HG02610 (cell line): Measurements from ENCODE around the gene SSR4.
"Not testable (repeated sequence)": the region's sequence is repeated elsewhere in the genome, so short reads cannot be mapped to it uniquely, and the experiment has no call there.

Experiments used
- ATAC-seq: cut with Tn5 transposase; IDR thresholded peaks from one replicate; pipeline ENCODE4 v1.9.1; 2021; ENCODE audit warnings: mild to moderate bottlenecking, moderate library complexity; ENCODE audit not compliant: unreplicated experiment

SSR4 gene

GRCh38 chrX:153794018-153794896 lies at the start of gene SSR4, which contains the start of gene IDH3G:
SSR4 (plus strand) TSS chrX:153794668; CDS start chrX:153794688, 20 bp downstream.
IDH3G (minus strand) TSS chrX:153794375; CDS start chrX:153794326, 49 bp downstream.
- ATAC-seq, result peak; percentile 94

GRCh38 chrX:153745067-153745433 lies 49.4 kb upstream of the SSR4 start:
- ATAC-seq, result not testable (repeated sequence)

GRCh38 chrX:153746359-153746758 lies 48.1 kb upstream of the SSR4 start:
- no peak for ATAC-seq

GRCh38 chrX:153746991-153747390 lies 47.5 kb upstream of the SSR4 start:
- ATAC-seq, result not testable (repeated sequence)

GRCh38 chrX:153749017-153749416 lies 45.5 kb upstream of the SSR4 start:
- ATAC-seq, result not testable (repeated sequence)

GRCh38 chrX:153750127-153750774 lies 44.2 kb upstream of the SSR4 start:
- no peak for ATAC-seq

- ATAC-seq, result no peak
These were observed 39.3 kb upstream of the SSR4 start for GRCh38 chrX:153755136-153755535.

GRCh38 chrX:153761863-153762262 lies 32.6 kb upstream of the SSR4 start:
- ATAC-seq, result no peak

GRCh38 chrX:153762626-153763173 lies 31.8 kb upstream of the SSR4 start:
- no peak for ATAC-seq

- ATAC-seq, result no peak
These were observed 31.1 kb upstream of the SSR4 start for GRCh38 chrX:153763298-153763932.

- no peak for ATAC-seq
These were observed 30.3 kb upstream of the SSR4 start, which contains the start of gene PLXNB3 for GRCh38 chrX:153763989-153764755. PLXNB3 (plus strand) TSS chrX:153764249; CDS start chrX:153765536, 1,287 bp downstream.

- ATAC-seq, result no peak
These were observed 29.7 kb upstream of the SSR4 start for GRCh38 chrX:153764786-153765137.

- no peak for ATAC-seq
These were observed 29.1 kb upstream of the SSR4 start for GRCh38 chrX:153765138-153766079.

- ATAC-seq, result no peak
These were observed 28.2 kb upstream of the SSR4 start for GRCh38 chrX:153766098-153766817.

- ATAC-seq, result no peak
These were observed 27.4 kb upstream of the SSR4 start for GRCh38 chrX:153766871-153767673.

- ATAC-seq, result no peak
These were observed 26.8 kb upstream of the SSR4 start for GRCh38 chrX:153767674-153768055.

- no peak for ATAC-seq
These were observed 25.9 kb upstream of the SSR4 start for GRCh38 chrX:153768311-153769157.
